HL-60/S4 treated with phorbol 12-myristate 13-acetate at 8.2 ng/mL for 4 days and 3 days (cell line): ENCODE data around the gene EID2B.

Source experiments
- in situ Hi-C: fragments of 300-500 bp; cut with MboI; formaldehyde crosslinking; loops from 2 replicates; pipeline ENCODE4 v1.15.0; 2022; ENCODE audit warnings: low sequenced_read_pairs

EID2B gene

GRCh38 chr19:39532233-39533002 is at the start of gene EID2B:
TSS of gene EID2B (minus strand) at chr19:39532852. CDS start at chr19:39532802, 50 bp downstream.
- in situ Hi-C loops = loop anchor here (25.0 kb wide), 1 partner anchor 420 kb away; no protein-coding TSS in a partner anchor

- in situ Hi-C loops = no loop called here
Measured at GRCh38 chr19:39582442-39582841, 49.8 kb upstream of the EID2B start.

- in situ Hi-C loops = no loop called here
Measured at GRCh38 chr19:39568604-39569003, 36.0 kb upstream of the EID2B start.

- in situ Hi-C loops = no loop called here
Measured at GRCh38 chr19:39566064-39566463, 33.4 kb upstream of the EID2B start.

- in situ Hi-C loops = no loop called here
Measured at GRCh38 chr19:39563408-39563807, 30.8 kb upstream of the EID2B start.

GRCh38 chr19:39558624-39559117 is 26.0 kb upstream of the EID2B start:
- in situ Hi-C loops = no loop called here

- in situ Hi-C loops = no loop called here
Measured at GRCh38 chr19:39557811-39558623, 25.4 kb upstream of the EID2B start.

- in situ Hi-C loops = no loop called here
Measured at GRCh38 chr19:39555883-39556282, 23.2 kb upstream of the EID2B start.

GRCh38 chr19:39554701-39555311 is 22.2 kb upstream of the EID2B start:
- in situ Hi-C loops = no loop called here

GRCh38 chr19:39553082-39553652 is 20.5 kb upstream of the EID2B start:
- in situ Hi-C loops = no loop called here

- in situ Hi-C loops = no loop called here
Measured at GRCh38 chr19:39550197-39550596, 17.5 kb upstream of the EID2B start.

GRCh38 chr19:39546599-39546998 is 13.9 kb upstream of the EID2B start:
- in situ Hi-C loops = loop anchor here (25.0 kb wide), 1 partner anchor 434 kb away; no protein-coding TSS in a partner anchor

- in situ Hi-C loops = loop anchor here (25.0 kb wide), 1 partner anchor 433 kb away; no protein-coding TSS in a partner anchor
Measured at GRCh38 chr19:39544911-39545310, 12.3 kb upstream of the EID2B start.

GRCh38 chr19:39544226-39544903 is 11.7 kb upstream of the EID2B start:
- in situ Hi-C loops = loop anchor here (25.0 kb wide), 1 partner anchor 432 kb away; no protein-coding TSS in a partner anchor

GRCh38 chr19:39543477-39543857 is 10.8 kb upstream of the EID2B start:
- in situ Hi-C loops = loop anchor here (25.0 kb wide), 1 partner anchor 431 kb away; no protein-coding TSS in a partner anchor

GRCh38 chr19:39542206-39542605 is 9.6 kb upstream of the EID2B start:
- in situ Hi-C loops = loop anchor here (25.0 kb wide), 1 partner anchor 430 kb away; no protein-coding TSS in a partner anchor

GRCh38 chr19:39540333-39540673 is 7.7 kb upstream of the EID2B start:
- in situ Hi-C loops = loop anchor here (25.0 kb wide), 1 partner anchor 428 kb away; no protein-coding TSS in a partner anchor

GRCh38 chr19:39539518-39540332 is 7.1 kb upstream of the EID2B start, which contains the start of gene EID2:
TSS of gene EID2 (minus strand) at chr19:39540161. CDS start at chr19:39540079, 82 bp downstream.
- in situ Hi-C loops = loop anchor here (25.0 kb wide), 1 partner anchor 427 kb away; no protein-coding TSS in a partner anchor

GRCh38 chr19:39539165-39539517 is 6.5 kb upstream of the EID2B start:
- in situ Hi-C loops = loop anchor here (25.0 kb wide), 1 partner anchor 427 kb away; no protein-coding TSS in a partner anchor
